Activated CD4-positive, alpha-beta T cell treated with anti-CD3 and anti-CD28 coated beads for 4 hours (primary cell): ENCODE measurements around the gene UGT1A4.

ENCODE experiments used
- DNase-seq, 2 donors: peaks; one replicate each; pipeline ENCODE4 v3.0.0-alpha.2; 2020

The UGT1A4 gene

GRCh38 chr2:233718552-233718951 is at the start of gene UGT1A4:
TSS of gene UGT1A4 (plus strand) at chr2:233718736. CDS start at chr2:233718821, 85 bp downstream.
- no peak for DNase-seq

GRCh38 chr2:233671290-233672161 is 47.0 kb upstream of the UGT1A4 start, which contains the start of gene UGT1A9:
TSS of gene UGT1A9 (plus strand) at chr2:233671898. CDS start at chr2:233671935, 37 bp downstream.
- DNase-seq: no peak

GRCh38 chr2:233672886-233673285 is 45.6 kb upstream of the UGT1A4 start:
- DNase-seq: no peak

GRCh38 chr2:233673896-233674295 is 44.6 kb upstream of the UGT1A4 start:
- no peak for DNase-seq

GRCh38 chr2:233674314-233674713 is 44.2 kb upstream of the UGT1A4 start:
- DNase-seq: no peak

GRCh38 chr2:233674995-233675394 is 43.5 kb upstream of the UGT1A4 start:
- no peak for DNase-seq

GRCh38 chr2:233676046-233676445 is 42.5 kb upstream of the UGT1A4 start:
- no peak for DNase-seq

- DNase-seq: no peak
These were observed 39.3 kb upstream of the UGT1A4 start for GRCh38 chr2:233679196-233679595.

GRCh38 chr2:233680361-233681045 is 38.0 kb upstream of the UGT1A4 start:
- DNase-seq: no peak

- DNase-seq: no peak
These were observed 36.9 kb upstream of the UGT1A4 start, which contains the start of gene UGT1A7 for GRCh38 chr2:233681521-233682099. TSS of gene UGT1A7 (plus strand) at chr2:233681901. CDS start at chr2:233681938, 37 bp downstream.

GRCh38 chr2:233684640-233685039 is 33.9 kb upstream of the UGT1A4 start:
- no peak for DNase-seq

GRCh38 chr2:233686928-233687327 is 31.6 kb upstream of the UGT1A4 start:
- DNase-seq: no peak

- no peak for DNase-seq
These were observed 30.2 kb upstream of the UGT1A4 start for GRCh38 chr2:233688341-233688740.

GRCh38 chr2:233689031-233689430 is 29.5 kb upstream of the UGT1A4 start:
- no peak for DNase-seq

- DNase-seq: no peak
These were observed 29.0 kb upstream of the UGT1A4 start for GRCh38 chr2:233689501-233689900.

- no peak for DNase-seq
These were observed 28.1 kb upstream of the UGT1A4 start for GRCh38 chr2:233690444-233690843.

GRCh38 chr2:233691443-233692433 is 26.8 kb upstream of the UGT1A4 start:
- no peak for DNase-seq

- no peak for DNase-seq
These were observed 25.9 kb upstream of the UGT1A4 start, which contains the start of gene UGT1A6 for GRCh38 chr2:233692648-233693047. TSS of gene UGT1A6 (plus strand) at chr2:233692890. CDS start at chr2:233693005, 115 bp downstream.

- no peak for DNase-seq
These were observed 24.6 kb upstream of the UGT1A4 start for GRCh38 chr2:233693963-233694362.

- no peak for DNase-seq
These were observed 19.8 kb upstream of the UGT1A4 start for GRCh38 chr2:233698740-233699139.

GRCh38 chr2:233699424-233700027 is 19.0 kb upstream of the UGT1A4 start:
- no peak for DNase-seq
